Adrenal gland (tissue), 12 donors: ENCODE results near the gene SUGP1. TPM values are rescaled to one million over a fixed set of nuclear protein-coding genes. Genes with fewer than 3 reads are reported as not detected.

ENCODE experiments used
- DNase-seq, 7 donors: peaks; one replicate each; pipeline ENCODE4 v3.0.0-alpha.2; 2019 to 2020
- H3K27ac ChIP-seq, 5 donors: fragments of 200-600 bp; sonication (generic) in 4 of 5; 1 replicate in 3 of 5; 2 replicates in 2 of 5; pipeline versions ENCODE4 v1.5.1 to v1.8.0; 2016 to 2020; ENCODE audit warnings: mild to moderate bottlenecking in 1 of 5
- H3K27me3 ChIP-seq: fragments of 200-600 bp; 2 replicates; pipeline ENCODE4 v1.8.0; 2021
- H3K36me3 ChIP-seq, 2 donors: fragments of 200-600 bp; replicated peaks in 1 of 2; 1 replicate in 1 of 2; 2 replicates in 1 of 2; pipeline versions ENCODE4 v1.5.1 to v1.8.0; 2018 to 2022
- H3K4me1 ChIP-seq, 2 donors: fragments of 200-600 bp; replicated peaks in 1 of 2; 1 replicate in 1 of 2; 2 replicates in 1 of 2; pipeline versions ENCODE4 v1.5.1 to v1.8.0; 2018 to 2021
- H3K4me3 ChIP-seq, 4 donors: fragments of 200-600 bp; sonication (generic) in 3 of 4; one replicate each; pipeline ENCODE4 v1.5.1; 2016 to 2018
- H3K9me3 ChIP-seq, 3 donors: fragments of 200-600 bp; sonication (generic) in 1 of 3; replicated peaks in 1 of 3; 1 replicate in 2 of 3; 2 replicates in 1 of 3; pipeline versions ENCODE4 v1.5.1 to v1.8.0; 2016 to 2021
- CTCF ChIP-seq, 6 experiments: fragments of 450-650 bp in 4 of 6; fragments of 200-600 bp in 2 of 6; sonication (generic) in 1 of 6; IDR thresholded peaks; 1 replicate in 5 of 6; 2 replicates in 1 of 6; pipeline versions ENCODE4 v1.5.1 to v1.8.0; 2016 to 2021; ENCODE audit warnings: antibody characterized with exemption in 6 of 6, mild to moderate bottlenecking in 2 of 6, moderate library complexity in 1 of 6
- POLR2A ChIP-seq, 2 donors: fragments of 450-650 bp; IDR thresholded peaks; one replicate each; pipeline ENCODE4 v1.6.1; 2017; ENCODE audit warnings: antibody characterized with exemption in 2 of 2, mild to moderate bottlenecking in 2 of 2, moderate library complexity in 1 of 2
- WGBS, 4 donors: extraction: QIAGEN DNeasy Blood & Tissue Kit in 2 of 4; methylation state at CpG; one replicate each; pipeline versions ENCODE4 v1.1.5 to v1.1.7; 2013 to 2017; 5-methylcytosine and 5-hydroxymethylcytosine counted together
- intact Hi-C, 2 donors: fragments of 100-400 bp; cut with DNase I; formaldehyde crosslinking; loops; one replicate each; pipeline versions ENCODE4 v1.14.1 to v1.15.0; 2022 to 2023
- polyA plus RNA-seq, 3 donors: library from polyadenylated mRNA; stranded (reverse); fragments of 200-250 nt in 2 of 3; fragments of 350-450 nt in 1 of 3; fragmentation: Illumina TruSeq in 1 of 3; extraction: RNeasy Lipid Tissue Mini Kit (QIAGEN cat#74804) in 1 of 3; gene quantifications; one replicate each; pipeline ENCODE4 v1.2.3, GENCODE V29; 2013 to 2014
- total RNA-seq, 9 donors: library from RNA; depleted of rRNA in 4 of 9; stranded (reverse); fragments of >200 nt in 4 of 9; fragments of 120-200 nt in 1 of 9; fragmentation: NEBNext Ultra II Directional in 1 of 9; extraction: Animal tissue kit (Norgen Biotek cat#: 25700) in 1 of 9; gene quantifications; one replicate each; pipeline versions ENCODE4 v1.1.0 to v1.2.4, GENCODE V29; 2013 to 2023
- donor health status: healthy with polysubstance abuse.
- donor health status: Bipolar disorder and iron deficiency.
- donor health status: DM: yes; HTN: yes; CAD: no.
- donor health status: DM: no; HTN: no; CAD: no.
- donor health status: DM: no; HTN: no; CAD: no.
- donor health status: DM: yes; HTN: yes; CAD: no.

SUGP1 gene
- total and polyA plus RNA-seq, 12 donors = 25.5 to 130 (median 60.5) TPM

- 83 to 90% (median 88%) methylated on average over 5 to 7 of the region's 7 CpGs for WGBS, 4 donors
- H3K4me3 ChIP-seq = no peak overlapping the region
- TF ChIP-seq CTCF (IDR thresholded peaks at IDR 0.05) = no peak
- no peak for TF ChIP-seq POLR2A (IDR thresholded peaks at IDR 0.05)
- no peaks in the 10 kb centered on the region for H3K9me3 ChIP-seq
- intact Hi-C loops = no loop called here
- no peaks in the 10 kb centered on the region for H3K27me3 ChIP-seq
- H3K36me3 ChIP-seq = peaks cover 0 to 70% of the 10 kb centered on the region in 2 donors
- DNase-seq = peak in 1 of 7 donors; percentile 58
- no peak overlapping the region for H3K27ac ChIP-seq
- no peaks in the 10 kb centered on the region for H3K4me1 ChIP-seq
These were observed 42.0 kb downstream of the SUGP1 start for GRCh38 chr19:19278315-19278714.

DNA sequence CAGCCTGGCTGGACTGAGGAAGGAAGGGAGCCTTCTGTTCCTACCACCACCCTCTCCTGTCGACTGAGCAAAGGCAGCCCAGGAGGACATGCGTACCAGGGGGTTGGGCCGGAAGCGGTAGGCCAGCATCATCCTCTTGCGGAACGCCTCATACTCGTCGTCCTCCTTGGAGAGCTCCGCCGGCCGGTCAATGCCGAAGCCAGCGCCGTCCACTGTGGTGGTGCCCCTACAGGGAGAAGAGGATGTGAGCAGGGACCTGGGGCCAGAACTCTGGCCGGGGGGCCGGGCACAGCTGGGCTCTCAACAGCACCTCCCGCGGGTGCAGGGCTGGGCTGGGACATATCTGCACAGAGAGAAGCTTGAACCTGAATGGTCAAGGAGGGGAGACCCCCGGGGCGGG lies 43.5 kb downstream of the SUGP1 start:
- TF ChIP-seq CTCF (IDR thresholded peaks at IDR 0.05) = no peak
- TF ChIP-seq POLR2A (IDR thresholded peaks at IDR 0.05) = no peak
- WGBS, 4 donors = 74 to 92% (median 90%) methylated on average over 13 to 20 of the region's 20 CpGs
- no peak overlapping the region for H3K27ac ChIP-seq

DNA sequence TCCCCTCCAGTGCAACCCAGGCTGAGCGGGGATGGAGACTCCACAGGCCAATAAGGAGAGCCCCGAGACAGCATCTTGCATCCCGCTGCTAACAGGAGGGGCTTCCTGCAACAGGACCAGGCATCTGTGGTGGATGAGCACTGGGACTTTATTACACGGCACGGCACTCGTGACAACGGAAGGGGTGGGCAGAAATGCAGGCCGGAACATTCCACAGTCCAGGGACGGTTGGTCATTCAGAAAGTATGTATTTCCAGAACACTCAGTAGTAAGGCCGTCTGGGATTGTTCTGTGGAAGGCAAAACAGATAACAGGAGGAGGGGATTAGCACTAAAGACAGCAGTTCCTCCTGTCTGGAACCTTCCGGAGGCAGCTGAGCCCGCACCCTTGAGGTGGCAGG lies 43.9 kb downstream of the SUGP1 start:
- 83 to 94% (median 88%) methylated on average over 5 to 12 of the region's 12 CpGs for WGBS, 4 donors

More for the DNA sequence above, 43.5 kb downstream of the SUGP1 start:
- DNase-seq = no peak
- peaks cover 0 to 65% of the 10 kb centered on the region in 2 donors for H3K36me3 ChIP-seq
- H3K4me3 ChIP-seq = no peak overlapping the region
- no peaks in the 10 kb centered on the region for H3K4me1 ChIP-seq
- intact Hi-C loops = no loop called here
- H3K27me3 ChIP-seq = no peaks in the 10 kb centered on the region
- H3K9me3 ChIP-seq = no peaks in the 10 kb centered on the region

More for the DNA sequence above, 43.9 kb downstream of the SUGP1 start:
- no peak overlapping the region for H3K27ac ChIP-seq
- no peak for TF ChIP-seq POLR2A (IDR thresholded peaks at IDR 0.05)
- TF ChIP-seq CTCF (IDR thresholded peaks at IDR 0.05) = no peak
- no peaks in the 10 kb centered on the region for H3K9me3 ChIP-seq
- peaks cover 0 to 60% of the 10 kb centered on the region in 2 donors for H3K36me3 ChIP-seq
- no peaks in the 10 kb centered on the region for H3K27me3 ChIP-seq
- H3K4me3 ChIP-seq = no peak overlapping the region
- no peaks in the 10 kb centered on the region for H3K4me1 ChIP-seq
- no peak for DNase-seq
- intact Hi-C loops = no loop called here
